T-helper 2 cell treated with Interferon-gamma antibody and Interleukin-4, amounts not matched to agents 100 ng/mL and 5 ng/mL, for 36 hours (primary cell): ENCODE results near the gene ZNF18. TPM values are rescaled to one million over a fixed set of nuclear protein-coding genes. Genes with fewer than 3 reads are reported as not detected.

ENCODE experiments used
- intact Hi-C: fragments of 100-400 bp; cut with micrococcal nuclease; formaldehyde crosslinking; loops from one replicate; pipeline ENCODE4 v1.15.1; 2023
- total RNA-seq: library from RNA; stranded (reverse); gene quantifications from 2 replicates; pipeline ENCODE4 v1.2.3, GENCODE V29; 2022

ZNF18 gene, protein sequence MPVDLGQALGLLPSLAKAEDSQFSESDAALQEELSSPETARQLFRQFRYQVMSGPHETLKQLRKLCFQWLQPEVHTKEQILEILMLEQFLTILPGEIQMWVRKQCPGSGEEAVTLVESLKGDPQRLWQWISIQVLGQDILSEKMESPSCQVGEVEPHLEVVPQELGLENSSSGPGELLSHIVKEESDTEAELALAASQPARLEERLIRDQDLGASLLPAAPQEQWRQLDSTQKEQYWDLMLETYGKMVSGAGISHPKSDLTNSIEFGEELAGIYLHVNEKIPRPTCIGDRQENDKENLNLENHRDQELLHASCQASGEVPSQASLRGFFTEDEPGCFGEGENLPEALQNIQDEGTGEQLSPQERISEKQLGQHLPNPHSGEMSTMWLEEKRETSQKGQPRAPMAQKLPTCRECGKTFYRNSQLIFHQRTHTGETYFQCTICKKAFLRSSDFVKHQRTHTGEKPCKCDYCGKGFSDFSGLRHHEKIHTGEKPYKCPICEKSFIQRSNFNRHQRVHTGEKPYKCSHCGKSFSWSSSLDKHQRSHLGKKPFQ
- total RNA-seq = 8.8 and 9.1 TPM in 2 replicates

DNA sequence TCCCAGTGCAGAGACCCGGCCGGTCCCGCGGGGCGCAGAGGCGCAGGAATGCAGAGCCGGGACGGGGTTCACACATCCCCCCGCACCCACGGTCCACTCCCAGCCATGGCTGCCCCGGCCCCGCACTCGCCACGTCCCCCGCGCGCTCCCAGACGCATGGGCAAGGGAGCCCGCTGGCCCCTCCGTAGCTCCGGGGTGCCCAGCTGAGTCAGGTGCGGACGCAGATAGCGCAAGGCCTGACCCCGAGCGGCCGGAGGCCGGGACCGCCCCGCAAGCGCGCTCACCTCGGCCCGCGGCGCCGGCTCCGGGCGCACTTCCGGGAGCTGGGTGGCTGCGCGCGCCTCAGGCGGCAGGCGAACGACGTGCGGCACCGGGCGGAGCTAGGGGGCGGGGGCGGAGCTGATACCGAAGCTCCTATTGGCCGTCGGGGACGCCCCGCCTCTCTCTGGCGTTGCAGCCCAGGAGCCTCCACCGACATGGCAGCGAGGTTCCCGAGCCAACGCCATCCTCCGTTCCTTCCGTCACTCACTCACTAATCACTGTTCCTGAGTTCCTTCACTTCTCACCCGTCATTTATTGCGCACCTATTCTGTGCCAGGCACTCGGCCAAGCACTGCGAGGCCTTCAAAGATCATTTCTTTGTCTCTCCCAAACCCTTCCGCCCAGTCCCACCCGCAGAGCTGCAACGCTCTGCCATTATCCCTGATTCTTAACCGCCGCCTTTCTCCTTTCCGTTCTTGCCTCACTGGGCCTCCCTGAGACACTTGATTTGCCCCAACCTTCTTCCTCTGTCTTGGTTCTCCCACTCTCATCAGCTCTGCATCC is at the start of gene ZNF18:
Gene ZNF18 (minus strand): TSS at position 329 of the 825 bp plus-strand sequence. CDS start 4,646 bp downstream, outside the sequence.
- intact Hi-C loops = loop anchor here (1.0 kb wide), 2 partner anchors 23 to 1021 kb away; partner anchors contain the start of genes ELAC2 and MAP2K4

DNA sequence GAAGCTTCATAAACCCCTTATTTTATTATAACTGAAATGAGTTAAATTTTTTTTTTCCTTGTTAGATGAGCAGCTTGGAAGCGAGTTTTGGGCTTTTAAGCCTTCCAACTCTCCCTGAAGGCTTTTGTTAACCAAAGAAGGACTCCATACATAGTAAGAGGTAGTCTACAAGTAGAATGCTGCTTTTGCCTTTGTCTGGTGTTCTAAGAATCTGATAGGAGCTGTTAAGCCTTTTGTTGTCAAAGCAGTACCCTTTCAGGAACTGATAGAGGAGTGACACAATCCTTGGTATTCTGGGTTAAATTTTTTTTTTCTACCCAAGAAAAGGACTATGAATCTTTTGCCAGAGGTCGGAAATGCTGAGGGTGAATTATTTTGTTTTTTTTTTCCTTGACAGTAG is 49.5 kb upstream of the ZNF18 start:
- intact Hi-C loops = no loop called here

DNA sequence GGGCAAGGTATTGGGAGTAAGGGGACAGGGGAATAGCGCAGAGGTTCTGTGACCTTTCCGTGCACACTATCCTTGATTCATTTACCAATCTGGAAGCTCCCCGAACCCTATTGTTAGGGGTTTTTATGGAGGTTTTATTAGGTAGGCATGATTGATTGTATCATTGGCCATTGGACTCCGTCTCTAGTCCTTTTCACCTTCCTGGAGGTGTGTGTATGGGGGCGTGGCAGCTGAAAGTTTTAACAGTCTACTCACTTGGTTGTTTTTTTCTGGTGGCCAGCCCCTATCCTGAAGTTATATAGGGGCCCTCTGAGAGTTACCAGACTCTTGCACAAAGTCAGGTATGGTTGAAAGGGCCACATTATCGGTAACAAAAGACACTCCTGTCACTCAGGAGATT is 46.4 kb upstream of the ZNF18 start:
- intact Hi-C loops = no loop called here

DNA sequence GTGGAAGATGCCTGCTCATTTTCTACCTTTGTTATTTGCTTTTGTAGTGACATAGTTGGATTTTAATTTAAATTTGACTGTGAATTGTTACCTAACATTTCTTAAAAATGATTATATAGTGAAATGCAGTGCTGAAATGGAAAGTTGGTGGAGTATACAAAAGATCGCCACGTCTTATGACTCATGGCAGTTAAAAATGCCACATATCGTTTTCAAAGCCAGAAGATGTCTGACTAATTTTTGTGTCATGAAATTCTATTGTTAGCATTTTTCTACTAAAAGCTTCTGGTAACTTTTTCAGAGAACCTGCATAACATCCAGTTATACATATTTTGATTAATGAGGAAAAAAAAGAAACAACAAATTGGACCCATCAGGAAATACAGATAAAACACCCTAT is 44.0 kb upstream of the ZNF18 start:
- intact Hi-C loops = no loop called here

DNA sequence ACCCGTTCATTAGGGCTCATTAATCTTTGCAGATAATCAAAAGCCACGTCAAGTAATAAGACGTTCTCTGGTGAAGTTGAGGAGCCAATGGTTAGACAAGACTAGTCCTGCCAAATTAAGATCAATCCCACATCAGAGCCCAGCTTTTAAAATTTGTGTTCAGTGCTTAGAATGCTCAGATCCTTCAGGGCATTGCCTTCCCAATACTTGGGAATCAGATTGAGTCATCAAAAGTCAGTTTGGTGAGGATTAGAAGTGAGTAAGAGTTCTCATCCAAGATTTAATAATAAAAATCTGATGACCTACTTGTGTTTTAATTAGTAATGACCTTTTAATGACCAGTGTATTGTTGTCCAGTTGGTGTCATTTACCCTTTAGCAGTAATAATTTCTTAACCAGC is 43.2 kb upstream of the ZNF18 start:
- intact Hi-C loops = no loop called here

DNA sequence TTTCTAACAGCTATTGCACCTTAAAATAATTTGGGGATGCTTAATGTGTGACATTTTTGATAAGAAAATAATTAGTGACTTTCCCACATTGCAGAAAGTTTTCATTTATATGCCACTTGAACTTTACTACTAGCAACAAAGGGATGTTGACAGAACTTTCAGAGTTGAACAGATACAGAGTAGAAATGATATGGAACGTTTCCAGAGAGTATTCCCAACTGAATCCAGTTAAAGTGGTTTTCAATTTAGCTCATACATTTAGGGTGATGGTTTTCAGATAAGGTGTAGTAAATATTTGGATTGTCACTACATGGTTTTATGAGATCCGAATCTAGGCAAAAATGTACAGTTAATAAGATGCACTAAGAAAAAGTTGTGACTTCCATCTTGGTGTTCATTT is 40.7 kb upstream of the ZNF18 start:
- intact Hi-C loops = no loop called here

DNA sequence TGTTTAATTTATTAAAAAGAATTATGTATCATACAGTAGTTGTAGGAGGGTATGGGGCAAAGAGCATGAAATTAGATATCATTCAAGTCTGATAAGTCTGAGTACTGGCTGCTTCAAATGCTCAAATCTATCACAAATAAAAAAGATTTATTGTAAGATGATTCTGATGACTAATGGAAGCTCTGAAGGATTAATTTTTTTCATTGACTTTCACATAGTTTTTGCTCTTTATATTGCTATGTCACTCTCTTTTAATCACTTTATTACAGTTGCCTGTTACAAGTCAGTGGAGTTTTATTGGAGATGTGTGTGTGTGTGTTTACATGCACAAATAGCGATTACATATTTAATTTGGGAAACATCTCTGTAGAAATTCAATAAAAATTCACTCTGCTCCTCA is 38.4 kb upstream of the ZNF18 start:
- intact Hi-C loops = no loop called here

DNA sequence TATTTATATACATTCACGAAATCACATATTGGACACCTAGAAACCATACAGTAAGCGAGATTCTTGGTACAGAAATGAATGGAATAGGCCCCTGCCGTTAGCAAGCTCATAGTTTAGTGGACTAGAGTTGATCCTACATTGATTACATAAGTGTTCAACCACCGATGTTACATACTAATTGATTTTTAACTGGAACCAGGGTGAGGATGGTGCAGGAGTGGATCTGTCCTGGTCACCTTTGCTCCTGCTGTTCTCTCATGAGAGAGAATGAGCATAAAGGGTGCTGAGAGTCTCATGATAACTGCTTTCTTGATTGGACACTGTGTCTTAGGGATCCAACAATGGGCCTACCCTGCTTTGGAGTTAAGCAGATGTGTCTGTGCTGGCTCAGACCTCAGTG is 37.3 kb upstream of the ZNF18 start:
- intact Hi-C loops = no loop called here

DNA sequence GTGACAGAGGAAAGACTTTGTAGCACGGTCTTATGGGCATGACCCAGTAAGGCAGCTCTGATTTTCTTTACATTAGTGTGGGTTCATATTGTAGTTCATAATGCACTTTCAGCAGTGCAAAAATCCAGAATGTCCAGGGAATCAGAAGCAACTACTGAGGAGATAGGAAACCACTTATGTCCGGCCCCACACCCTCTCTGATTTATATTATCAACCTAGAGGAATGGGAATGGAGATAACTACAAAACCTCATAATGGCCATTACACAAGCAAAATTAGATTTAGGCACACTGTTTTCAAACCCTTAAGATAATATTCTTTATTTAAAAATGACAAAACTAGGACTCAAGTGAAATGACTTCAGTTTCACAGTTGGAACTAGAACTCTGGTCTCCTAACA is 31.3 kb upstream of the ZNF18 start:
- intact Hi-C loops = no loop called here

DNA sequence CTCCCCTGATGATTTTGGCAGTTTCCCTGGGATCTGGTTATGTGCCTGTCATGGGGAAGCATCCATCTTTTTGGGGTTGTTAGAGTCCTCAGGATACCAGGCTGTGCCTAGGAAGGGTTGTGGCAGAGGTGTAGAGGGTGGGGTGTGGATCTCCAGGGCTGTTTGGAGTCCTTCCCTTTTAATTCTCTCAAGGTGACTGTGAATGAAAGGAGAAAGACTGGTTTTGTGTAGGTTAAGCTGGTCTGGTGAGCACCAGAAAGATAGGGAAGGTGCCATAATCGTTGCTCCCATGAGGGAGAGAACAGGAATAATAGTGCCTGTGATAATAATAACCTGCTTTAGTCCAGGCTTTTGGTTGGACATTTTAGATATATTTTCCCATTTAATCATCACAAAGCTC is 30.4 kb upstream of the ZNF18 start:
- intact Hi-C loops = no loop called here

DNA sequence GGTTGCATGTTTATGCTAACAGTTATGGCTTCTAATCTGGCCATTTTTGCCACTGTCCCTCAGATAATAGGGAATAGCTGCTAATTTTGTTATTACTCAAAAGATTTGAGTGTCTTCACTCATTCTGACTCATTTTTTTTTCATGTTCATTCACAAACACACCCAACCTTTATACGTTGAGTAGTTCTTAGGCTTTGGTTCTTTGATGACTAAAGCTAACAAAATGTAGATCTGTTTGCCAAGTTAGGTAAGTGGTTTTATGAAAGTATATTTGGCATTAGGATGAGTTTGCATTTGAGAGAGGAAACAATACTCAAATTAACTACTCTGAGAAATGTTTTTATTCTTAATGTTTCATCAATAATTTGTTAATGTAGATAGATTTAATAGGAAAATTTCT is 27.1 kb upstream of the ZNF18 start:
- intact Hi-C loops = no loop called here

DNA sequence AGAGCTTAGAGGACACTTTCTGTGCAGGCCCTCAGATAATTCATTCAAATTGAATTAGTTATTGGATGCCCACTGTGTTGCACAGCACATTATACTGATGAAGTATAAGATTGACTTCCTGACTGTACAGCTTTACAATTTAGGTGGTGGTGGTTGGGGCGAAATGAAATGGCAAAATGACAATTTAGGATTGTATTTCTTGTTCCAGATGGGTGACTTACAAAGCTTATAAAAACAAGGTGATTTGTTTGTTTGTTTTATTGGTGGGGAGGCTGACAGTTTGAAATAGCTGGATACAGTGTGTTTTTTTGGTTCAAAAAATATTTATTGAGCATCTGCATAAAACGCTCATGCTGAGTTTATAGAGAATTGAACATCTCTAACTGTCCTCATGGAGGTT is 25.0 kb upstream of the ZNF18 start:
- intact Hi-C loops = no loop called here

DNA sequence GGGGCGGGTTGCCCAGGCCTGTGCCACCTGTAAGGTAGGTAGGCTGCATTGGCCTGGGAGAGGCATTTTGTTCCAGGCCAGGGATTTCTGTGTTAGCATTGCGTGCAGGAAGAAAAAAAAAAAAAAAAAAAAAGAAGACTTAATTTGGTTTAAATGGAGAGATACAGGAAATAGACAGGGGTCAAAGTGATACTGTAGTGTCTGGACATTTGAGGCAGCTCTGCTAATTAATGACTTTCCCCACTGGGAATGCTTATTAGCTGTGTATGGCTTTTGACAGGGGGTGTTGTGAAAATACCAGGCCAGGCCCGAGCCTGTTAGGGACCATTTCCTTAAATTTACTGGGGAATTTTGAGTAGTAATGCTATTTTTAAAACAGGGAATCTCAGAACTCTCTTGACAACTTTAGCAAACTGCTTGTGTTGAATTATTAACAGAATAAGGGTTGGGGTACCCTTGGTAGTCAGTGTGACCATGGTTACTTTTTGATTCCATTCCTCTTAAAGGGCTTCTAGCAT is 24.4 kb upstream of the ZNF18 start:
- intact Hi-C loops = no loop called here

DNA sequence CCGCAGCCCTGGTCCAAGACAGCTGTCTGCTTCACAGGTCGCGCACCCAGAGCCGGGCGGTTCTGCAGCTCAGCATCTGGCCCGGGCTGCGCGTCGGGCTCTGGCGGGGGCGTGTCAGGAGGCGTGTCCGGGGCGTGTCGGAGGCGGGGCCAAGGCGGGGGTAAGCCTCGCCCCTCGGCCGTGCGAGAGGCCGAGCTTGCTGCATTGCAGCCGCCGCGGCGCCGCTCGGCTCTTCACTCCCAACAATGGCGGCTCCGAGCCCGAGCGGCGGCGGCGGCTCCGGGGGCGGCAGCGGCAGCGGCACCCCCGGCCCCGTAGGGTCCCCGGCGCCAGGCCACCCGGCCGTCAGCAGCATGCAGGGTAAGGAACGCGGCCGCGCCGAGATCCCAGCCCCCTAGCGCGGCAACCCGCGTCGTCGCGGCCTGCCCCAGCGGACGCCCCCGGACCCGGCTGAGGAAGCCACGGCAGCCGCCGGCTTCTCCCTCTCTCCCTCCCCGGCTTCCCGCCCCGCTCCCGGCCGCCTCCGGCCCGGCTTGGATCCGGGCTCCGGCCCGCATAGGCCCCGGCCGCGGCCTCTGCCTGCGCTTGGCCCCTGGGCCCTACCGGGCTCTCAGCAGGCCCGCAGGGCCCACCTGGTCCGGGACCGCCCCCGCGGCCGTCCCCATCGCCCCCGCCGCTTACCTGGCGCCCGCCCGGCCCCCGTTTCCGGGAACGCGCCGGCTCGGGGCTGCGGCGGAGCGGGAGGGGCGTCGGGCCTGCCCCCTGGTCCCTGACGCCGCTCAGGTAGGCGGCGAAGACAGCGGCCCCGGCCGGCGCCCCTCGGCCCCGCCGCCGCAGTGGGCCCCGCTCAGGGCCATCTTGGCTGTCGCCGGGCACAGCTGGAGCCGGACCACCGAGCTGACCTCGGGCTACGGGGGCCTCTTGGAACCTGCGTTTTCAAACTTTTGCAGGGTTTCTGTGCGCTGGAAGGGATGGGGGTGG is 23.7 kb upstream of the ZNF18 start, which contains the start of gene MAP2K4:
Gene MAP2K4 (plus strand): TSS at position 236 of the 981 bp plus-strand sequence. CDS start 10 bp downstream, at position 246.
- intact Hi-C loops = loop anchor here (1.0 kb wide), 1 partner anchor 24 kb away; the partner anchor contains the start of gene ZNF18

DNA sequence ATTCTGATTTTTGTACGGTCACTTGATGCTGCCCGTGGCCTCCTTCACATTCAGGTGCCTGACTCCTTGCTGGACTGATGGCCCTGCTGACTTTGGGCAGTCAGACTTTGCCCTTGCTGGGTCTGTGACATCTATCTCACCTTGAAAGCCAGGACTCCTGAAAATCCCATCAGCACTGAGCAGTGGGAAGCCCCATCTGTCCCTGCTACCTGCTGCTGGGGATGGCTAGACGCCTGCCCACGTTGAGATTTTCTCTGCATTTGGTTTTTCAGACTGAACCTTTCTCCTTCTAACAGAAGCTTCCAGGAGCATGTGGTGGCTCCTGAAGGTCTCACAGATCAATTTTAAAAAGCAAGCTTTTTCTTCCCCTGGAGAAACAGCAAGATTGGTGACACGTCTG is 10.2 kb upstream of the ZNF18 start:
- intact Hi-C loops = no loop called here

DNA sequence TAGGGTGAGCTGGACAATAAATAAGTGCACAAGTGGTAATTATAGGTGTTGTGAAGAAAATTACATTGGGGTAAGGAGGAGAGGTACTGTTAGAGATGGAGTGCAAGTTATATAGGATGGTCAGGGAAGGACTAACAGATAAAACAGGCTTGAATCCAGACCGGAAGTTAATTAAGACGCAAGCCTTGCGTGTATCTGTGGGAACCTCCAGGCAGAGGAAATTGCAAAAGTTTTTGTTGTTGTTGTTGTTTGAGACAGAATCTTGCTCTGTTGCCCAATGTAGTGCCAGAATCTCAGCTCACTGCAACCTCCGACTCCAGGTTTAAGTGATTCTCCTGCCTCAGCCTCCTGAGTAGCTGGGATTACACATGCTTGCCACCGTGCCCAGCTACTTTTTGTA is 2.4 kb upstream of the ZNF18 start:
- intact Hi-C loops = no loop called here

DNA sequence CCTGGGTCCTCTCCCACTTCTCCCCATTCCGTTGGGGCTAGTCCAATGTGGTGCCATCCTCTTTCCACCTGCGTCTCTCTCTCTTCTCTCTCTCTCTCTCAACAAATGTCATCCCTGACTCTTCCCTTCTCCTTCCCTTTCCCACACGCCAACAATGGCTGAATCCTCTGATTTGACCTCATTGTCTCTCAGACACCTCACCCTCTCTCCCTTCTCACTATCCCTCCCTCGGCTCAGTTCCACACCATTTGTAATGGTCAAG is 628 bp upstream of the ZNF18 start:
- intact Hi-C loops = loop anchor here (1.0 kb wide), 2 partner anchors 22 to 1020 kb away; partner anchors contain the start of genes ELAC2 and MAP2K4

DNA sequence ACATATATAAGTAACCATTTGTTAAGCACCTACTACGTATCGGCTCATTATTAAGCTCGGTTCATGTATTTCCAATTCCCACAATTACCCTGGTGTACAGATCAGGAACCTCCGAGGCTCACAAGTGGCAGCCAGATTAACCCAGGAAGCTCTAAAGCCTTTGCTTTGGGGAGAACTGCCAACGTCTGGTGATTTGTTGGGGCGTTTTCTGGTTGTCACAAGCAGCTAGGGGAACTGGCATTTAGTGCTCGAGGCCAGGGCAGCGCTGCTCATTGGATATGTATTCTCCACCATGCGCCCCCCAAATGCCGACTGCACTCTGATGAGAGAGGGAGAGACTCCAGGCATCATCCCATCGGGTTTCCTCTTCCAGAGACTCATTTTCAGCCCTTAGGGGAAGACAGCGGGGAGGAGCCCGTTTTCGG is 541 bp downstream of the ZNF18 start:
- intact Hi-C loops = loop anchor here (1.0 kb wide), 2 partner anchors 24 to 1022 kb away; partner anchors contain the start of genes ELAC2 and MAP2K4

DNA sequence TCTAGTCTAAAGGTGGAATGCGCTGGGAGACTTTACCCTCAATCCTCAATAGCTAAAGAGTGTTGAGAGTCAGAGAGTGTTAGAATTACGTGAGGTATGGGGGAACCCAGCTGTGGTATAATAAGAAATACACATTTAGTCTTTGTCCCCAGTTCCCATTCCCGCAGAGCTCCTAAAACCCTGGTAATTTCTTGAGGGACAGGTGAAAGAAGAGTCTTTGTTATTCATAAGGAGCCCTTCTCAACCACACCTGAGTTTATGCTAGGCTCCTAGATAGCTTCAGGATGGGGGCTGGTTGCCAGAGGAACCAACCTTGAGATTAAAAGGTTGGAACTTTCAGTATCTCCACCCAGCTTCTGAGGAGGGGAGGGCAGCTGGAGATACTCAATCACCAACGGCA is 5.8 kb downstream of the ZNF18 start:
- intact Hi-C loops = no loop called here

DNA sequence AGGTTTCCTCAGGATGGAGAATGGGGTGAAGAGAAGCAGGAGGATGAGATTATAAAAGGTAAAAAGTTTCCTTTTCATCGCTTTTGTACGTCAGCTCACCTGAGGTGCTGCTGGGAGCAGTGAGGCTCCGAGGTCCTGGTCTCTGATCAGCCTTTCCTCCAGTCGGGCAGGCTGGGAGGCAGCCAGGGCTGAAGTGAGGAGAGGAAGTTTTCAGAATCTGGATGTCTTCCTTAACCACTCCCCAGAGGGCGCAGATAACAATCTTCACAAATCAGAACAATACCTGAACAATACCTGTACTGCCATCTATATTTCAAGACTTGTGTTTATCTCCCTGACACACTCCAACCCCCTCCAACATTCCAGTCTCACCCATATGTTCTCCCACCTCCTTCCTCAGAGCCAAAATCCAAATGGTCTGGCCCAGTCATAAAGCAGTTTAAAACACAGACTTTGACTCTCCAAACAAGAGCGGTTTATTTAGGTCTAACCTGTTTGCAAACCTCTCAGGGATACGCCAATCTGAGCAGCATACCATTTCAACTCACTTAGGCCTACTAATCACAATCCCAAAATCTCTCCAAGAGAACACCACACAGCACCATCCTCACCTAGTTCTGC is 6.8 kb downstream of the ZNF18 start:
- intact Hi-C loops = no loop called here
